Gastroesophageal sphincter (tissue), 3 donors: Measurements from ENCODE around the gene SCARB2.

ENCODE experiments used
- CTCF ChIP-seq, 4 experiments: fragments of 200-600 bp in 2 of 4; fragments of 450-650 bp in 2 of 4; sonication (generic) in 1 of 4; IDR thresholded peaks; one replicate each; pipeline ENCODE4 v1.5.1; 2017 to 2019; ENCODE audit warnings: antibody characterized with exemption in 4 of 4, mild to moderate bottlenecking in 2 of 4, moderate library complexity in 2 of 4
- POLR2A ChIP-seq, 2 donors: fragments of 450-650 bp; IDR thresholded peaks; one replicate each; pipeline ENCODE4 v1.6.1; 2017; ENCODE audit warnings: antibody characterized with exemption in 2 of 2, mild to moderate bottlenecking in 2 of 2, moderate library complexity in 1 of 2

GRCh38 chr4:76210452-76210851 is 3.2 kb downstream of the SCARB2 start:
- TF ChIP-seq CTCF (IDR thresholded peaks at IDR 0.05) (no peak), POLR2A (IDR thresholded peaks at IDR 0.05) (no peak)
